Sigmoid colon (tissue), 7 donors: ENCODE results near the gene GCM1. TPM values are rescaled to one million over a fixed set of nuclear protein-coding genes. Genes with fewer than 3 reads are reported as not detected.

ENCODE experiments used
- DNase-seq: peaks from one replicate; pipeline ENCODE4 v3.0.0-alpha.2; 2019
- H3K27ac ChIP-seq, 4 donors: fragments of 200-600 bp; sonication (generic); one replicate each; pipeline ENCODE4 v1.5.1; 2016 to 2019; ENCODE audit warnings: mild to moderate bottlenecking in 1 of 4
- H3K27me3 ChIP-seq, 3 donors: fragments of 200-600 bp; sonication (generic); one replicate each; pipeline ENCODE4 v1.5.1; 2019; ENCODE audit warnings: mild to moderate bottlenecking in 1 of 3
- H3K36me3 ChIP-seq, 4 donors: fragments of 200-600 bp; sonication (generic); one replicate each; pipeline ENCODE4 v1.5.1; 2016 to 2019
- H3K4me1 ChIP-seq, 4 donors: fragments of 200-600 bp; sonication (generic); one replicate each; pipeline ENCODE4 v1.5.1; 2017 to 2019
- H3K4me3 ChIP-seq, 4 donors: fragments of 200-600 bp; sonication (generic); one replicate each; pipeline ENCODE4 v1.5.1; 2017 to 2019; ENCODE audit warnings: mild to moderate bottlenecking in 2 of 4, moderate library complexity in 1 of 4
- H3K9me3 ChIP-seq, 4 donors: fragments of 200-600 bp in 3 of 4; sonication (generic) in 3 of 4; one replicate each; pipeline versions ENCODE4 v1.5.1 to v1.6.1; 2013 to 2019
- CTCF ChIP-seq, 4 experiments: fragments of 450-650 bp in 3 of 4; fragments of 200-600 bp in 1 of 4; IDR thresholded peaks; one replicate each; pipeline ENCODE4 v1.5.1; 2016 to 2019; ENCODE audit warnings: antibody characterized with exemption in 4 of 4, mild to moderate bottlenecking in 3 of 4, moderate library complexity in 2 of 4
- EP300 ChIP-seq, 4 donors: sonication (generic); formaldehyde crosslinking; IDR thresholded peaks; one replicate each; pipeline ENCODE4 v1.6.1; 2017; ENCODE audit warnings: antibody characterized with exemption in 4 of 4
- POLR2A ChIP-seq, 2 donors: fragments of 450-650 bp; IDR thresholded peaks; one replicate each; pipeline ENCODE4 v1.6.1; 2016; ENCODE audit warnings: antibody characterized with exemption in 2 of 2, mild to moderate bottlenecking in 2 of 2, moderate library complexity in 2 of 2
- POLR2AphosphoS5 ChIP-seq, 4 donors: sonication (generic); formaldehyde crosslinking; IDR thresholded peaks; one replicate each; pipeline ENCODE4 v1.6.1; 2017; ENCODE audit warnings: antibody characterized with exemption in 4 of 4
- WGBS, 2 donors: extraction: QIAGEN DNeasy Blood & Tissue Kit; methylation state at CpG; one replicate each; pipeline ENCODE4 v1.1.7; 2013; 5-methylcytosine and 5-hydroxymethylcytosine counted together
- intact Hi-C: fragments of 100-400 bp; cut with DNase I; formaldehyde crosslinking; loops from one replicate; pipeline ENCODE4 v1.15.1; 2023
- polyA plus RNA-seq, 3 donors: library from polyadenylated mRNA; stranded (reverse); fragments of 200-250 nt; gene quantifications; one replicate each; pipeline ENCODE4 v1.2.3, GENCODE V29; 2013
- small RNA-seq, 3 donors: library from RNA; depleted of rRNA; stranded (forward); fragments of <200 nt; gene quantifications; one replicate each; pipeline ENCODE3, GENCODE V24; 2016
- total RNA-seq, 4 donors: library from RNA; depleted of rRNA; stranded (reverse); fragments of >200 nt; gene quantifications; one replicate each; pipeline ENCODE4 v1.1.0, GENCODE V29; 2016
- donor health status: healthy with polysubstance abuse.
- donor health status: Bipolar disorder and iron deficiency.
- donor health status: healthy.

The GCM1 gene
- total and polyA plus RNA-seq, 7 donors = 0.09 TPM; not detected in 6

GRCh38 chr6:53095270-53095669, 53.4 kb downstream of the GCM1 start:
- no peak overlapping the region for H3K4me3 ChIP-seq
- TF ChIP-seq POLR2AphosphoS5 (IDR thresholded peaks at IDR 0.05) (no peak), EP300 (IDR thresholded peaks at IDR 0.05) (no peak), POLR2A (IDR thresholded peaks at IDR 0.05) (no peak), CTCF (IDR thresholded peaks at IDR 0.05) (no peak)
- WGBS, 2 donors = 87 to 88% methylated on average over 3 of the region's 3 CpGs
- intact Hi-C loops = loop anchor here (5.0 kb wide), 1 partner anchor 622 kb away; no protein-coding TSS in a partner anchor
- H3K4me1 ChIP-seq = no peaks in the 10 kb centered on the region
- H3K27ac ChIP-seq = no peak overlapping the region
- no peak for DNase-seq
- no peaks in the 10 kb centered on the region for H3K9me3 ChIP-seq
- no peaks in the 10 kb centered on the region for H3K27me3 ChIP-seq
- H3K36me3 ChIP-seq = peaks cover 41 to 99% (median 75%) of the 10 kb centered on the region in 4 donors

GRCh38 chr6:53090576-53090975, 58.1 kb downstream of the GCM1 start:
- no peaks in the 10 kb centered on the region for H3K4me1 ChIP-seq
- H3K27ac ChIP-seq = no peak overlapping the region
- peaks cover 21 to 98% (median 61%) of the 10 kb centered on the region in 4 donors for H3K36me3 ChIP-seq
- WGBS, 2 donors = 93 to 95% methylated on average over 2 of the region's 2 CpGs
- no peaks in the 10 kb centered on the region for H3K27me3 ChIP-seq
- no peak for DNase-seq
- TF ChIP-seq POLR2A (IDR thresholded peaks at IDR 0.05) = no peak
- no peak for TF ChIP-seq CTCF (IDR thresholded peaks at IDR 0.05)
- TF ChIP-seq EP300 (IDR thresholded peaks at IDR 0.05) = no peak
- no peak for TF ChIP-seq POLR2AphosphoS5 (IDR thresholded peaks at IDR 0.05)
- H3K9me3 ChIP-seq = no peaks in the 10 kb centered on the region
- H3K4me3 ChIP-seq = no peak overlapping the region
- intact Hi-C loops = no loop called here

- no peak overlapping the region for H3K27ac ChIP-seq
- no peaks in the 10 kb centered on the region for H3K4me1 ChIP-seq
- H3K36me3 ChIP-seq = peaks cover 18 to 98% (median 56%) of the 10 kb centered on the region in 4 donors
- H3K4me3 ChIP-seq = no peak overlapping the region
- no peaks in the 10 kb centered on the region for H3K27me3 ChIP-seq
- no peak for TF ChIP-seq POLR2AphosphoS5 (IDR thresholded peaks at IDR 0.05)
- TF ChIP-seq POLR2A (IDR thresholded peaks at IDR 0.05) = no peak
- intact Hi-C loops = no loop called here
- no peaks in the 10 kb centered on the region for H3K9me3 ChIP-seq
- DNase-seq = no peak
Measured at GRCh38 chr6:53089948-53090347, 58.7 kb downstream of the GCM1 start.

DNA sequence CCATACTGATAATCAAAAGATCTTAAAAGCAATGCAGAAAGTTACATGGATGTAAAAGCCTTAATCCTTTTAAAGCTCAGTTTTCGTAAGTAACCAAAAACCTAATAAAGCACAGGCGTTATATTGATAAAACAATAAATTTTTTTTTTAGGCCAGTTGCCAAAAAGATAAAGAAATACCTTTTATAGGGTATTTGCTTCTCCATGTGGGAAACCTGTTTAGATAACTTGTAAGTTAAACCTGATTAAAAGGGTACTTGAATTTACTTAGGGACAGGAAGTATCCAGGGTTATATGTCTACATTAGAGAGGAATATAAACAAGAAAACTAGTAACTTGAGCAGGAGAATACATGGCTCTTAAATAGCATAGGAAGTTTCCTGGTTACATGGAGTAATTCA, 62.3 kb downstream of the GCM1 start:
- H3K27ac ChIP-seq = no peak overlapping the region
- no peaks in the 10 kb centered on the region for H3K4me1 ChIP-seq
- H3K4me3 ChIP-seq = no peak overlapping the region
- no peak for DNase-seq
- no peaks in the 10 kb centered on the region for H3K27me3 ChIP-seq
- TF ChIP-seq POLR2A (IDR thresholded peaks at IDR 0.05) = no peak
- TF ChIP-seq POLR2AphosphoS5 (IDR thresholded peaks at IDR 0.05) = no peak
- no peak for TF ChIP-seq EP300 (IDR thresholded peaks at IDR 0.05)
- TF ChIP-seq CTCF (IDR thresholded peaks at IDR 0.05) = no peak
- intact Hi-C loops = no loop called here
- WGBS, 2 donors = 24 to 34% methylated on average over 2 of the region's 2 CpGs
- peaks cover 17 to 98% (median 55%) of the 10 kb centered on the region in 4 donors for H3K36me3 ChIP-seq
- H3K9me3 ChIP-seq = no peaks in the 10 kb centered on the region

DNA sequence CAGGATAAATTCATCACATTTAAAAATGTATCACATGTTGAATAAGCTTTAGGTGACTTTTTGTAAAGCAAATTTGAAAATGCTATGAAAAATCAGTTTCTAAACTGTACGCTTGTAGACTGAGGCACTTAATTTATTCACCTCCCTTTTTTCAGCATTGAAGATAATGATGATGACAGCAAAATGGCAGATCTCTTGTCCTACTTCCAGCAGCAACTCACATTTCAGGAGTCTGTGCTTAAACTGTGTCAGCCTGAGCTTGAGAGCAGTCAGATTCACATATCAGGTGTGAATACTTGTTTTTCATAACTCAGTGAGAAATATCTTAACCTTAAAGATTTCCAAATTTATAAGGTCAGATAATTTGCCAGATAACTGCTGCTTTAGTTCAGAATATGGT, 67.8 kb downstream of the GCM1 start:
- H3K9me3 ChIP-seq = no peaks in the 10 kb centered on the region
- peaks cover 34 to 98% (median 63%) of the 10 kb centered on the region in 4 donors for H3K36me3 ChIP-seq
- 98 to 99% methylated on average over 1 of the region's 1 CpG for WGBS, 2 donors
- TF ChIP-seq EP300 (IDR thresholded peaks at IDR 0.05) (no peak), CTCF (IDR thresholded peaks at IDR 0.05) (no peak)
- intact Hi-C loops = no loop called here
- no peak for DNase-seq
- no peaks in the 10 kb centered on the region for H3K27me3 ChIP-seq
- H3K4me1 ChIP-seq = no peaks in the 10 kb centered on the region
- no peak overlapping the region for H3K4me3 ChIP-seq
- no peak overlapping the region for H3K27ac ChIP-seq

Small RNAs within 50 kb of the gene (small RNA-seq; reads per million reads assigned to genes)
- 0 reads per million in 3 donors for gene RN7SL244P
- 0 reads per million in 3 donors for gene RNU6-464P

Other genes starting within 250 kb of the GCM1 start
- gene GSTA3, start 239.1 kb downstream of the GCM1 start, total RNA-seq = not detected
- gene GSTA3, start 239.1 kb downstream of the GCM1 start, polyA plus RNA-seq = not detected
- 10 to 100 TPM; 21.0 to 37.0 (median 32.0) TPM for gene GSTA4, start 153.6 kb downstream of the GCM1 start, total RNA-seq
- 10 to 100 TPM; 15.6 to 18.0 (median 16.2) TPM for gene GSTA4, start 153.6 kb downstream of the GCM1 start, polyA plus RNA-seq
- gene CILK1, start 87.0 kb downstream of the GCM1 start, total RNA-seq = 10 to 100 TPM; 22.4 to 28.8 (median 23.9) TPM
- gene CILK1, start 87.0 kb downstream of the GCM1 start, polyA plus RNA-seq = 1 to 10 TPM; 6.6 to 9.7 (median 7.3) TPM
- 10 to 100 TPM; 41.9 to 63.1 (median 53.0) TPM for gene FBXO9, start 83.4 kb downstream of the GCM1 start, total RNA-seq
- gene FBXO9, start 83.4 kb downstream of the GCM1 start, polyA plus RNA-seq = 10 to 100 TPM; 22.4 to 33.8 (median 29.4) TPM
- 10 to 100 TPM; 54.3 to 73.8 (median 70.4) TPM for gene ELOVL5, start 200.1 kb upstream of the GCM1 start, total RNA-seq
- gene ELOVL5, start 200.1 kb upstream of the GCM1 start, polyA plus RNA-seq = 10 to 100 TPM in 1 of 3 donors, 1 to 10 TPM in 2; 7.2 to 51.6 (median 9.6) TPM